ENCODE measurements around the gene MCTS1.
"Not testable (repeated sequence)": the region's sequence is repeated elsewhere in the genome, so short reads cannot be mapped to it uniquely, and the experiment has no call there.

MCTS1 gene

DNA sequence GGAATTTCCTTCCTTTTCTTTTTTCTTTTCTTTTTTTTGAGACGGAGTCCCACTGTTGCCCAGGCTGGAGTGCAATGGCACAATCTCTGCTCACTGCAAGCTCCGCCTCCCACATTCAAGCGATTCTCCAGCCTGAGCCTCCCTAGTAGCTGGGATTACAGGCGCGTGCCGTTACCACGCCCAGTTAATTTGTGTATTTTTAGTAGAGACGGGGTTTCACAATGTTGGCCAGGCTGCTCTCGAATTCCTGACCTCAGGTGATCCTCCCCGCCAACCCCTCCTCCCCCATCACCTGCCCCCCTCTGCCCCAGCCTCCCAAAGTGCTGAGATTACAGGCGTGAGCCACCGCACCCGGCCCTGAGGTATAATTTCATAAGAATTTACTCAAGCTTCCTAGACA lies 30.1 kb upstream of the MCTS1 start:
- H2AFZ ChIP-seq (ENCODE audit: low read depth, low read length); H3K4me3 ChIP-seq (ENCODE audit: low read length); H3K36me3 ChIP-seq (ENCODE audit: insufficient read depth, low read length); H3K4me1 ChIP-seq (ENCODE audit: insufficient read depth, low read length); H3K9me3 ChIP-seq (ENCODE audit: low read length); H3K27me3 ChIP-seq (ENCODE audit: insufficient read depth, low read length): not testable (repeated sequence)

DNA sequence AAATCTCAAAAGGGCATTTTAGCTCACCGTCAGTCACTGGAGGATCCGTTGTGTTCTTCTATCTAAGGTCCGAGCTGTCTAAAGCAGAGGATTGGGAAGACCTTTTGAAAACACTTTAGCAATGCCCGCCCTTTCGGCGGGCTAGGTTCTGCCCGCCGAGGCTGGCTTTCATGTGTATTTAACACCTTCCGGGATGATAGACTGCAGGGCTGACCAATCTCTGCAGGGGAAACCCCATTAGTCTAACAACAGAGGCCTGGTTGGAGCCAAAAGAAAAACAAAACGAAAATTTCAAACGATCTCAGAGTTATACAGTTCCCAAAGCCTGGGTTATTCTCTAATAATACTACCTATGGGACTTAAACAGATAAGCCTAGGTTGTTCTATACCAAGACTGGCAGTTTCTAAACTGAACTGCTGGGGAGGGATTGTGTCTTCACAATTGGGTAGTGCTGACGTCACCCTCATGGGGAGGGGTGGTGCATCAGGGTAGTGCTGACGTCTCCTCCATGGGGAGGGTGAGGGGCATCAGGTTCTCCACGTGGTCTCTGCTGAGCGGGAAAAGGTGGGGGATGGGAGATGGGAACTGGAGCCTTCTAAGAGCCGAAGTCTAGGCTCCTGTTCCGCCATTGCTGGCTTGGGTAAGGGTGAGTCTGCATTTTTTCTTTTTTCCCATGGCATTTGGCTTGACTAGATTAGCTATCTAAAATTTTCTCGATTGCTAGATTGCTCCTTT lies 28.4 kb upstream of the MCTS1 start:
- Histone ChIP-seq H3K27me3 (ENCODE audit: insufficient read depth, low read length) (no peaks in the 10 kb centered on the region), H3K9me3 (ENCODE audit: low read length) (no peaks in the 10 kb centered on the region), H3K4me3 (ENCODE audit: low read length) (no peak overlapping the region), H3K36me3 (ENCODE audit: insufficient read depth, low read length) (no peaks in the 10 kb centered on the region), H2AFZ (ENCODE audit: low read depth, low read length) (no peak overlapping the region), H3K4me1 (ENCODE audit: insufficient read depth, low read length) (no peaks in the 10 kb centered on the region)

DNA sequence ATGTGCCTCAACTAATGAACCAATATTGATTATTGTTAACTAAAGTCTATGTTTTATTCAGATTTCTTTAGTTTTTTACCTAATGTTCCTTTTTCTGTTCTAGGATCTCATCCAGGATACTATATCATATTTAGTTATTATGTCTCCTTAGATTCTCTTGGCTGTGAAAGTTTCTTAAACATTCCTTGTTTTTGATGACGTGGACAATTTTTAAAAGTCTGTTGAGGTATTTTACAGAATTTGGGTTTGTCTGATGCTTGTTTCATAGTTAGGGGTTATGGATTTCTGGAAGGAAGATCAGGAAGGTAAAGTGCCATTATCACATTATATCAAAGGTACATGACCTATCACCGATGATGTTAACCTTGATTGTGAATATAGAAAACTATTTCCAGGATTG lies 18.2 kb upstream of the MCTS1 start:
- no peak overlapping the region for H3K4me3 ChIP-seq (ENCODE audit: low read length)
- no peaks in the 10 kb centered on the region for H3K9me3 ChIP-seq (ENCODE audit: low read length)
- no peaks in the 10 kb centered on the region for H3K4me1 ChIP-seq (ENCODE audit: insufficient read depth, low read length)
- H2AFZ ChIP-seq (ENCODE audit: low read depth, low read length): no peak overlapping the region
- no peaks in the 10 kb centered on the region for H3K36me3 ChIP-seq (ENCODE audit: insufficient read depth, low read length)
- no peaks in the 10 kb centered on the region for H3K27me3 ChIP-seq (ENCODE audit: insufficient read depth, low read length)

DNA sequence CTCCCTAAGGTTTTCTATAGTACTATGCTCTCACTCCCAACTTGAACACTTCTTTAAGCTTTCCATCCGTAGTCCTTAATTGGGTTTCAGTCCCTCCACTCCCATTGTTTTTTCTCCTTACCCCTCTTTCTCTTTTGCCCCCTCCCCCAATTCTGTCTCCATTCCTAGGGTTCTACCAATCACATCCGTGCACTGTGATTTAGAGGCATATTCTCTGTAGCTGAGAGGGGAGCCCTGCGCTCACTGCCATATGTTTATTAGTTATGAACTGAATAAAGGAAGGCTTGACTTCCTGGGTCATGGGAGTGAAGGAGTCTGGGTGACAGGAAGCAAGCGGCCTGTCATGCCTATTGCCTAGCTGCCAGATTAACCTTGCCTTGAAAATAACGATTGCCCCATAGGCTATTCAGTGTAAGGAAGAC lies 471 bp downstream of the MCTS1 start:
- H2AFZ ChIP-seq (ENCODE audit: low read depth, low read length): no peak overlapping the region
- no peaks in the 10 kb centered on the region for H3K36me3 ChIP-seq (ENCODE audit: insufficient read depth, low read length)
- no peaks in the 10 kb centered on the region for H3K27me3 ChIP-seq (ENCODE audit: insufficient read depth, low read length)
- H3K4me1 ChIP-seq (ENCODE audit: insufficient read depth, low read length): peaks cover 3% of the 10 kb centered on the region
- H3K4me3 ChIP-seq (ENCODE audit: low read length): peak overlapping the region; percentile 63
- H3K9me3 ChIP-seq (ENCODE audit: low read length): no peaks in the 10 kb centered on the region

DNA sequence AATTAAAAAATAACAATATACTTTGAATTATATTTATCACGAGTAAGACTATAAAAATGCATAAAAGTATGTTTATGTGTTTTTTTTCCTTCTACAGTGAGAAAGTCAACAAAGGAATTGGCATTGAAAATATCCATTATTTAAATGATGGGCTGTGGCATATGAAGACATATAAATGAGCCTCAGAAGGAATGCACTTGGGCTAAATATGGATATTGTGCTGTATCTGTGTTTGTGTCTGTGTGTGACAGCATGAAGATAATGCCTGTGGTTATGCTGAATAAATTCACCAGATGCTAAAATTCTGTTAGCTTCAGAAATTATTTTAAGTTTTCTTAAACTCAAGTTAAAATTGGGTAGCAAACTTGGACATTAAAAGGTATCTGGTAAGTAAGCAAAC lies 8.2 kb downstream of the MCTS1 start:
- peaks cover 14% of the 10 kb centered on the region for H3K36me3 ChIP-seq (ENCODE audit: insufficient read depth, low read length)

DNA sequence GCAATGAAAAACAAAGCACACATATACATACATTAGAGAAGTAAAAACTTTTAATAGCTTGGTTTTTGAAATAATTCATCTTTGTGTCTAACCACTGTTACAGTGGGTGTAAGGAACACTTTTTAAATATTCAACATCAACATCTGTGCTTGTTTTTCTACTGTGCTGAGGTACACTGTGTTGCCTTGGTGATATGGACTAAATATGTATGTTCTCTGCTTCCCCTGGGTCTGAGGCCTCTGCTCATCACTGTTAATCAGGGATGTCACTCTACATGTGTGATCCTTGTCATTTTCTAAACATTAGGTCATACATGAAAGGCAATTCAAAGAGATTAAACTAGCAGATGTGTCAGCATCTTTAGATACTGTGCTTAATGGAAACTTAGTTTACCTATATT lies 10.9 kb downstream of the MCTS1 start:
- no peaks in the 10 kb centered on the region for H3K27me3 ChIP-seq (ENCODE audit: insufficient read depth, low read length)
- H3K4me3 ChIP-seq (ENCODE audit: low read length): no peak overlapping the region
- no peak overlapping the region for H2AFZ ChIP-seq (ENCODE audit: low read depth, low read length)
- H3K9me3 ChIP-seq (ENCODE audit: low read length): no peaks in the 10 kb centered on the region
- no peaks in the 10 kb centered on the region for H3K4me1 ChIP-seq (ENCODE audit: insufficient read depth, low read length)
- H3K36me3 ChIP-seq (ENCODE audit: insufficient read depth, low read length): peaks cover 14% of the 10 kb centered on the region

More for the DNA sequence above, 8.2 kb downstream of the MCTS1 start:
- Histone ChIP-seq H3K27me3 (ENCODE audit: insufficient read depth, low read length) (no peaks in the 10 kb centered on the region), H3K4me3 (ENCODE audit: low read length) (no peak overlapping the region), H3K9me3 (ENCODE audit: low read length) (no peaks in the 10 kb centered on the region), H2AFZ (ENCODE audit: low read depth, low read length) (no peak overlapping the region), H3K4me1 (ENCODE audit: insufficient read depth, low read length) (no peaks in the 10 kb centered on the region)

DNA sequence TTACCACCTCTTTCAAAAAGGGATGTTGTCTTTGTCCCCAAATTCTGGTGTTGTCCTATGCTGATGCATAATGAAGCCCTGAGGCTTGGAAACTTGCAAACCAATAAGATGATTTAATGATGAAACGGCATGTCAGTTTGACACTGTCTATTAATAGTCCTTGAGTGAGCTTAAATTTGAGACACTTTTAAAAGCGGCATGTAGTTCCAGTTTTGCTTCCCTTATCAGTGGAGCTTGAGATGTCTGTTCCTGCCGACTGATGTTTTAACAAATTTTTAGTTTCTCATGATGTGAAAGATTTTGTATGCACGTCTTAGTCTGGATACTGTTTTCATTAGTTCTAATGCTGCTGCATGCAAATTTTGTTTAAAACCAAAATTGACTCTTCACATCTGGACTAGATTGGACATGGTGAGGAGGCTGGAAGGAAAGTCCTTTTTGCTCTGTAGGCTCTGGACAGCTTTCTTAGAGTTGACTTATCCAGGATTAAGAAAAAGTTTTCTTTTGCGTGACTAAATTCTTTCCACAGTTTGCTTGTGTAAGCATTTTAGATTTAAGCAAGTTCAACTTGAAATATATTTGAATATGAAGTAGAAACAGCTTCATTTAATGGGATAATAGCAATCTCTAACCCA lies 14.2 kb downstream of the MCTS1 start:
- Histone ChIP-seq H2AFZ (ENCODE audit: low read depth, low read length) (no peak overlapping the region), H3K4me3 (ENCODE audit: low read length) (no peak overlapping the region), H3K9me3 (ENCODE audit: low read length) (no peaks in the 10 kb centered on the region), H3K4me1 (ENCODE audit: insufficient read depth, low read length) (no peaks in the 10 kb centered on the region), H3K36me3 (ENCODE audit: insufficient read depth, low read length) (peaks cover 5% of the 10 kb centered on the region), H3K27me3 (ENCODE audit: insufficient read depth, low read length) (no peaks in the 10 kb centered on the region)

DNA sequence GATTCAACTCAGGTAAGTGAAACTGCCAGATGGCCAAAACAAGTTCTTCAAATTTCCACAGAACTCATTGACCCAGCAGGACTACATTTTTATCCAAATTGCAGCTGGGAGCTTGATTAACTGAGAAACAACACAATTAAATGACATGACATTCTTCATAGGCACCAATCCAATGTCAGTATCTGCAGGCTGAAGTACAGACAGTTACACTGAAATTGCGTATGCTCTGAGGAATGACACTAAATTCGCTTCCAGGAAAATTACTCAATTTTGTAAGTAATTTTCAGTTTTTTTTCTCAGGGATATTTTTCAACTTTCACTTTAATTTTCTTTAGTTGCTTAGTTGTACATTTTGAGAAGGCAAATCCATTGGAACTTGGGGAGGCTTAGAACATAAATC lies 21.5 kb downstream of the MCTS1 start:
- H3K36me3 ChIP-seq (ENCODE audit: insufficient read depth, low read length): no peaks in the 10 kb centered on the region
- no peaks in the 10 kb centered on the region for H3K27me3 ChIP-seq (ENCODE audit: insufficient read depth, low read length)
- H2AFZ ChIP-seq (ENCODE audit: low read depth, low read length): no peak overlapping the region
- no peak overlapping the region for H3K4me3 ChIP-seq (ENCODE audit: low read length)
- no peaks in the 10 kb centered on the region for H3K9me3 ChIP-seq (ENCODE audit: low read length)
- H3K4me1 ChIP-seq (ENCODE audit: insufficient read depth, low read length): peaks cover 4% of the 10 kb centered on the region

DNA sequence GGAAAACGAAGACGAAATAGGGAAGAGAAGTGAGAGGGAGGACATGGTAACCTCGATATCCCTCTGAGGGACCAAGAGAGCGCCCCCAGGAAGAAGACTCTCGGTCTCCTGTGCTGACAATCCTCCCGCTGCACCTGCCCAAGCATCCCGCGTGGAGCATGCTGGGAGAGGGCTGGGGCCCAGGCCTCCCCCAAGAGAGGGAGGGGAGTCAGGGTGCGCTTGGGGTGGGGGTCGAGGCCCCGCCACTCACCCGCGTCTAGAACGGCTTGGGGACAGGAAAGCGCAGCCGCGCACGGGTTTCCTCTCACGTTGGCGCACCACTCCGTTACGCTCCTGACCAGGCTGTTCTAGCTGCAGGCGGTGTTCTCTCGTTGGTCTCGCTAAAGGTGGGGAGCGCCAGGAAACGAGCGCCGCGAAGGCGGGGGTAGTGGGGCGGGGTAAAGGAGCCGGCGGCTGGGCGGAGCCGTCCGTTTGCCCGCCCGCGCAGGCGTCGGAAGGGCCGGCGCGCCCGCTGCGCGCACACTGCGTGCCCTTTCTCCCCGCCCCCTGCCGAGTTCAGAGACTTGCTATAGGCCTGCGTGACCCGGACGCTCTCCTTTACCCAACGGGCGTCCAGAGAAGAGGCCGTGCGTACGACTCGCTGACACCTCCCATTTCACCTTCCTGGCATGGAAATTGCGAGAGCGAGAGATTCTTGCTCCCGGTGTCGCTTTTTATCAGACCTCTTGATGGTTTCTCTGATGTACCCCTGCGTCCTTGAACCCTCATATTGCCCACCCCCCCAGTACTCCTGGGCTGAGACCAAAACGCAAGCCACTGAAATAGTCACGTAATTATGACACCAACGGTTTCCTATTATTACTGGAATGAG lies 26.0 kb downstream of the MCTS1 start, which contains the start of gene C1GALT1C1:
Gene C1GALT1C1 (minus strand): TSS at position 388 of the 871 bp plus-strand sequence. CDS start 2,888 bp downstream, outside the sequence.
- Histone ChIP-seq H3K36me3 (ENCODE audit: insufficient read depth, low read length) (no peaks in the 10 kb centered on the region), H3K4me3 (ENCODE audit: low read length) (peak within 1 kb of the TSS; percentile 63), H3K4me1 (ENCODE audit: insufficient read depth, low read length) (peaks cover 6% of the 10 kb centered on the region), H2AFZ (ENCODE audit: low read depth, low read length) (peak within 1 kb of the TSS; percentile 92), H3K27me3 (ENCODE audit: insufficient read depth, low read length) (no peaks in the 10 kb centered on the region), H3K9me3 (ENCODE audit: low read length) (no peaks in the 10 kb centered on the region)

DNA sequence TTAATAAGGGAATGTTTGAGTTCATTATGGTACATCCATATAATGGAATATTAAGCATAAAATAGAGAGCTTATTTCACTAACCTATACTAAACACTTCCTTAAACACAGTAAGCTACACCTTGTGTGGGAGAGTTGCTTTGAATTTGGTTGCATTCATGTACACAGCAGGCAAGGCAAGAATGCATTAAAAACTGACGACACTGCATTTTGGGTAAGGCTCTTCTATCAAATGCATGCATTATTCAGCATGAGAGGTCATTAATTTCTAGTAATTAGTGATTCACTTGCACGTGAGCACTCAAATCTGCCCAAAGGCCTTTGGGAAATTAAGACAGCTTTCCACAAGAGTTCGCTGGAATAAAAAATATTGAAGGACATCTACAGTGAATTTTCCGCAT lies 34.7 kb downstream of the MCTS1 start:
- Histone ChIP-seq H3K36me3 (ENCODE audit: insufficient read depth, low read length) (no peaks in the 10 kb centered on the region), H2AFZ (ENCODE audit: low read depth, low read length) (no peak overlapping the region), H3K4me1 (ENCODE audit: insufficient read depth, low read length) (no peaks in the 10 kb centered on the region), H3K9me3 (ENCODE audit: low read length) (no peaks in the 10 kb centered on the region), H3K27me3 (ENCODE audit: insufficient read depth, low read length) (no peaks in the 10 kb centered on the region), H3K4me3 (ENCODE audit: low read length) (no peak overlapping the region)

DNA sequence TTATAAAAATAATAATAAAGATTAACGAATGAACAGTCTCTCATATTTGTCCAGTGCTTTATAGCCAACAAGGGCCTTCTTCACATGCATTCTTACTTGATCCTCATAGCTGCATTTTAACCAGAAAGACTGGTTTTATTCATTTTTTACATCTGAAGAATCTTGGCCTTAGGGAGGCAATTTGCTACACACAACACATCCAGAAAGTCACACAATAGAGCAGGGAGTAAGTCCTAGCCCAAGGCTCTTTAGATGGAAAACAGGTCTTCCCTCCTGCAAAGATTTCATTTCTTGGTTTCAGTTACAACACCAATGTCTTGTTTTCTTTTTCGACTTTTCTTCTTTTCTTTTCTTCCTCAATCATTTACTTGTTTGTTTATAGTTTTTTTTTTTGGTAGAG lies 39.0 kb downstream of the MCTS1 start:
- Histone ChIP-seq H2AFZ (ENCODE audit: low read depth, low read length) (no peak overlapping the region), H3K4me3 (ENCODE audit: low read length) (no peak overlapping the region), H3K9me3 (ENCODE audit: low read length) (no peaks in the 10 kb centered on the region), H3K27me3 (ENCODE audit: insufficient read depth, low read length) (no peaks in the 10 kb centered on the region), H3K4me1 (ENCODE audit: insufficient read depth, low read length) (no peaks in the 10 kb centered on the region), H3K36me3 (ENCODE audit: insufficient read depth, low read length) (no peaks in the 10 kb centered on the region)

DNA sequence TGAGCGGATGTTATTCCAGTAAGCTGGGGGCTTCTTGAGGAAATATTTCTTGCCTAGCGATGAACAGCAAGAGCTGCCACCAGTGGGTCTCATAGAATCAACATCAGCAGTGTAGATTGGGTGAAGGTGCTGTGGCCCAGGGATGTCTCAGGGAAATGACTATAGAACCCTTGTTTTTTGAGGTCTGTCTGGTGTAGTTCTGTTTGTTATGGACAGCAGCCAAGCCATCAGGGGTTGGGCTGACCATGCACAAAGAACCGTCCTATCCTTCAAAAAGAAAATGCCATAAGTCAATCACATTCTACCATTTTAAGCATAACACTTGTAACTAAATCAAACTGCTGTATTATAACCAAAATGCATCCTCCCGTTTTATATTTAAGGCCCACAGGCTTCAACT lies 43.2 kb downstream of the MCTS1 start:
- no peaks in the 10 kb centered on the region for H3K4me1 ChIP-seq (ENCODE audit: insufficient read depth, low read length)
- no peaks in the 10 kb centered on the region for H3K9me3 ChIP-seq (ENCODE audit: low read length)
- no peak overlapping the region for H2AFZ ChIP-seq (ENCODE audit: low read depth, low read length)
- no peak overlapping the region for H3K4me3 ChIP-seq (ENCODE audit: low read length)
- H3K36me3 ChIP-seq (ENCODE audit: insufficient read depth, low read length): no peaks in the 10 kb centered on the region
- no peaks in the 10 kb centered on the region for H3K27me3 ChIP-seq (ENCODE audit: insufficient read depth, low read length)

DNA sequence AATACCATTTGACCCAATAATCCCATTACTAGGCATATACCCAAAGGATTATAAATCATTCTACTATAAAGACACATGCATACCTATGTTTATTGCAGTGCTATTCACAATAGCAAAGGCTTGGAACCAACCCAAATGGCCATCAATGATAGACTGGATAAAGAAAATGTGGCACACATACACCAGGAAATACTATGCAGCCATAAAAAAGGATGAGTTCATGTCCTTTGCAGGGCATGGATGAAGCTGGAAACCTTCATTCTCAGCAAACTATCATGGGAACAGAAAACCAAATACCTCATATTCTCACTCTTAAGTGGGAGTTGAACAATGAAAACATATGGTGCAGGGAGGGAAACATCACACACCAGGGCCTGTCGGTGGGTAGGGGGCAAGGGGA lies 48.4 kb downstream of the MCTS1 start:
- not testable (repeated sequence) for H3K9me3 ChIP-seq (ENCODE audit: low read length); H3K27me3 ChIP-seq (ENCODE audit: insufficient read depth, low read length); H3K4me3 ChIP-seq (ENCODE audit: low read length); H2AFZ ChIP-seq (ENCODE audit: low read depth, low read length); H3K36me3 ChIP-seq (ENCODE audit: insufficient read depth, low read length); H3K4me1 ChIP-seq (ENCODE audit: insufficient read depth, low read length)

Data from neuron (in vitro differentiated cells).